ENCODE results near the gene KCNA5. TPM values are rescaled to one million over a fixed set of nuclear protein-coding genes. Genes with fewer than 3 reads are reported as not detected.

Gene KCNA5
- total and polyA plus RNA-seq, 11 donors = 0.84 to 4.4 (median 2.3) TPM

- no peak for DNase-seq
- Histone ChIP-seq H3K4me3 (no peak overlapping the region), H3K36me3 (no peaks in the 10 kb centered on the region), H3K27me3 (peaks cover 0 to 3% (median 0%) of the 10 kb centered on the region in 9 donors), H3K4me1 (peaks cover 0 to 40% (median 16%) of the 10 kb centered on the region in 12 donors), H3K27ac (no peak overlapping the region), H3K9me3 (no peaks in the 10 kb centered on the region)
- ATAC-seq = no peak
- 60 to 68% (median 65%) methylated on average over 7 of the region's 7 CpGs for WGBS, 4 donors
- intact Hi-C loops (cut with DNase I) = no loop called here
- no peak for TF ChIP-seq CTCF (IDR thresholded peaks at IDR 0.05)
- no peak for TF ChIP-seq POLR2A (IDR thresholded peaks at IDR 0.05)
These were observed 7.6 kb upstream of the KCNA5 start for GRCh38 chr12:5036031-5036430.

GRCh38 chr12:5037795-5038357 lies 5.8 kb upstream of the KCNA5 start:
- Histone ChIP-seq H3K9me3 (no peaks in the 10 kb centered on the region), H3K27ac (no peak overlapping the region), H3K4me1 (peaks cover 0 to 40% (median 17%) of the 10 kb centered on the region in 12 donors), H3K4me3 (no peak overlapping the region), H3K27me3 (peaks cover 0 to 5% (median 0%) of the 10 kb centered on the region in 9 donors), H3K36me3 (no peaks in the 10 kb centered on the region)
- no peak for DNase-seq
- intact Hi-C loops (cut with DNase I) = no loop called here
- ATAC-seq = no peak
- TF ChIP-seq POLR2A (IDR thresholded peaks at IDR 0.05) = no peak
- WGBS, 4 donors = 94 to 96% (median 95%) methylated on average over 8 to 9 of the region's 9 CpGs

- intact Hi-C loops (cut with DNase I) = no loop called here
- 39 to 54% (median 41%) methylated on average over 4 of the region's 4 CpGs for WGBS, 4 donors
- TF ChIP-seq POLR2A (IDR thresholded peaks at IDR 0.05) = no peak
- TF ChIP-seq CTCF (IDR thresholded peaks at IDR 0.05) = no peak
- Histone ChIP-seq H3K4me3 (no peak overlapping the region), H3K4me1 (peaks cover 0 to 42% (median 15%) of the 10 kb centered on the region in 12 donors), H3K27me3 (peaks cover 0 to 14% (median 2%) of the 10 kb centered on the region in 9 donors), H3K36me3 (no peaks in the 10 kb centered on the region), H3K9me3 (no peaks in the 10 kb centered on the region), H3K27ac (no peak overlapping the region)
- DNase-seq (no peak), ATAC-seq (peak in 1 of 4 donors; percentile 53)
These were observed 4.8 kb upstream of the KCNA5 start for GRCh38 chr12:5038781-5039311.

- no peak for TF ChIP-seq POLR2A (IDR thresholded peaks at IDR 0.05)
- no peak overlapping the region for H3K4me3 ChIP-seq
- WGBS, 4 donors = 59 to 74% (median 68%) methylated on average over 3 of the region's 3 CpGs
- DNase-seq = no peak
- peaks cover 0 to 33% (median 6%) of the 10 kb centered on the region in 12 donors for H3K4me1 ChIP-seq
- no peaks in the 10 kb centered on the region for H3K36me3 ChIP-seq
- no peak overlapping the region for H3K27ac ChIP-seq
- ATAC-seq = no peak
- peaks cover 0 to 24% (median 10%) of the 10 kb centered on the region in 9 donors for H3K27me3 ChIP-seq
- H3K9me3 ChIP-seq = no peaks in the 10 kb centered on the region
- intact Hi-C loops (cut with DNase I) = no loop called here
These were observed 3.9 kb upstream of the KCNA5 start for GRCh38 chr12:5039815-5040214.

GRCh38 chr12:5040368-5040767 lies 3.3 kb upstream of the KCNA5 start:
- Histone ChIP-seq H3K36me3 (no peaks in the 10 kb centered on the region), H3K27me3 (peaks cover 0 to 26% (median 12%) of the 10 kb centered on the region in 9 donors), H3K9me3 (no peaks in the 10 kb centered on the region), H3K4me3 (no peak overlapping the region), H3K27ac (no peak overlapping the region), H3K4me1 (peaks cover 0 to 27% (median 4%) of the 10 kb centered on the region in 12 donors)
- DNase-seq (no peak), ATAC-seq (no peak)
- intact Hi-C loops (cut with DNase I) = no loop called here
- TF ChIP-seq CTCF (IDR thresholded peaks at IDR 0.05) (no peak), POLR2A (IDR thresholded peaks at IDR 0.05) (no peak)
- WGBS, 4 donors = 51 to 70% (median 67%) methylated on average over 5 of the region's 5 CpGs

Data from heart left ventricle (tissue), 16 donors.